OCI-LY3 (cell line): ENCODE measurements around the gene ZNF19.

Experiments used
- EZH2phosphoT487 ChIP-seq: fragments of 200-600 bp; shearing (Covaris generic); IDR thresholded peaks from 2 replicates; pipeline ENCODE4 v1.6.1; 2018; ENCODE audit warnings: antibody characterized with exemption, mixed run types, low read depth
- TF ChIP-seq, protein P1 (sequence below): fragments of 200-600, 300-600 bp; sonication (generic); IDR thresholded peaks from 2 replicates; pipeline ENCODE4 v1.5.1; 2014; ENCODE audit warnings: antibody characterized with exemption, low read length, low read depth

- TF ChIP-seq, protein P1, sequence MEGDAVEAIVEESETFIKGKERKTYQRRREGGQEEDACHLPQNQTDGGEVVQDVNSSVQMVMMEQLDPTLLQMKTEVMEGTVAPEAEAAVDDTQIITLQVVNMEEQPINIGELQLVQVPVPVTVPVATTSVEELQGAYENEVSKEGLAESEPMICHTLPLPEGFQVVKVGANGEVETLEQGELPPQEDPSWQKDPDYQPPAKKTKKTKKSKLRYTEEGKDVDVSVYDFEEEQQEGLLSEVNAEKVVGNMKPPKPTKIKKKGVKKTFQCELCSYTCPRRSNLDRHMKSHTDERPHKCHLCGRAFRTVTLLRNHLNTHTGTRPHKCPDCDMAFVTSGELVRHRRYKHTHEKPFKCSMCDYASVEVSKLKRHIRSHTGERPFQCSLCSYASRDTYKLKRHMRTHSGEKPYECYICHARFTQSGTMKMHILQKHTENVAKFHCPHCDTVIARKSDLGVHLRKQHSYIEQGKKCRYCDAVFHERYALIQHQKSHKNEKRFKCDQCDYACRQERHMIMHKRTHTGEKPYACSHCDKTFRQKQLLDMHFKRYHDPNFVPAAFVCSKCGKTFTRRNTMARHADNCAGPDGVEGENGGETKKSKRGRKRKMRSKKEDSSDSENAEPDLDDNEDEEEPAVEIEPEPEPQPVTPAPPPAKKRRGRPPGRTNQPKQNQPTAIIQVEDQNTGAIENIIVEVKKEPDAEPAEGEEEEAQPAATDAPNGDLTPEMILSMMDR: no peak
- no peak for TF ChIP-seq EZH2phosphoT487
These were observed 47.1 kb downstream of the ZNF19 start, which contains the start of gene TLE7 for GRCh38 chr16:71442051-71442440.
